Left ventricle myocardium inferior (tissue), 1 donor: ENCODE data around the gene LRRC8D. TPM values are rescaled to one million over a fixed set of nuclear protein-coding genes. Genes with fewer than 3 reads are reported as not detected.

ENCODE experiments used
- DNase-seq: peaks from one replicate; pipeline ENCODE4 v3.0.0-alpha.2; 2020
- H3K27ac ChIP-seq: fragments of 200-600 bp; replicated peaks from 2 replicates; pipeline ENCODE4 v1.8.0; 2021
- H3K27me3 ChIP-seq: fragments of 200-600 bp; 2 replicates; pipeline ENCODE4 v1.8.0; 2021; ENCODE audit warnings: low read depth
- H3K36me3 ChIP-seq: fragments of 200-600 bp; 2 replicates; pipeline ENCODE4 v1.8.0; 2021
- H3K4me1 ChIP-seq: fragments of 200-600 bp; 2 replicates; pipeline ENCODE4 v1.8.0; 2021
- H3K4me3 ChIP-seq: fragments of 200-600 bp; 2 replicates; pipeline ENCODE4 v1.8.0; 2021; ENCODE audit warnings: mild to moderate bottlenecking, moderate library complexity
- H3K9me3 ChIP-seq: fragments of 200-600 bp; replicated peaks from 2 replicates; pipeline ENCODE4 v1.8.0; 2021
- CTCF ChIP-seq: fragments of 200-600 bp; IDR thresholded peaks from 2 replicates; pipeline ENCODE4 v1.8.0; 2021; ENCODE audit warnings: antibody characterized with exemption, mild to moderate bottlenecking, borderline replicate concordance
- intact Hi-C: fragments of 100-400 bp; cut with micrococcal nuclease; formaldehyde crosslinking; loops from one replicate; pipeline ENCODE4 v1.11.0; 2022
- total RNA-seq: library from RNA; stranded (reverse); fragmentation: NEBNext Ultra II Directional; extraction: Animal tissue kit (Norgen Biotek cat#: 25700); gene quantifications from one replicate; pipeline ENCODE4 v1.2.1, GENCODE V29; 2021
- donor health status: DM: no; HTN: yes; CAD: no; lungs with severe emphysema.

Gene LRRC8D
- total RNA-seq, 1 donor from 2014 or later, result 6.4 TPM

- no peak for TF ChIP-seq CTCF
- no peak for DNase-seq
- intact Hi-C loops, result no loop called here
- H3K4me3 ChIP-seq, result no peak overlapping the region
- H3K9me3 ChIP-seq, result no peaks in the 10 kb centered on the region
- peaks cover 14% of the 10 kb centered on the region for H3K4me1 ChIP-seq
- H3K27ac ChIP-seq, result no peak overlapping the region
- no peaks in the 10 kb centered on the region for H3K27me3 ChIP-seq
- H3K36me3 ChIP-seq, result no peaks in the 10 kb centered on the region
These were observed 4.5 kb upstream of the LRRC8D start for GRCh38 chr1:89816366-89816765.

GRCh38 chr1:89821322-89822108 is 683 bp downstream of the LRRC8D start:
- Histone ChIP-seq H3K27me3 (no peaks in the 10 kb centered on the region), H3K36me3 (no peaks in the 10 kb centered on the region), H3K9me3 (no peaks in the 10 kb centered on the region), H3K27ac (peak overlapping the region; percentile 91), H3K4me3 (peak overlapping the region; percentile 90), H3K4me1 (peaks cover 55% of the 10 kb centered on the region)
- peak; percentile 51 for DNase-seq
- no peak for TF ChIP-seq CTCF
- intact Hi-C loops, result no loop called here

- H3K4me3 ChIP-seq, result peak overlapping the region; percentile 90
- no peaks in the 10 kb centered on the region for H3K27me3 ChIP-seq
- H3K4me1 ChIP-seq, result peaks cover 55% of the 10 kb centered on the region
- no peak for TF ChIP-seq CTCF
- intact Hi-C loops, result no loop called here
- H3K27ac ChIP-seq, result peak overlapping the region; percentile 91
- no peaks in the 10 kb centered on the region for H3K36me3 ChIP-seq
- DNase-seq, result peak; percentile 24
- no peaks in the 10 kb centered on the region for H3K9me3 ChIP-seq
These were observed 1.5 kb downstream of the LRRC8D start for GRCh38 chr1:89822109-89822962.

GRCh38 chr1:89822999-89823628 is 2.3 kb downstream of the LRRC8D start:
- TF ChIP-seq CTCF, result no peak
- H3K9me3 ChIP-seq, result no peaks in the 10 kb centered on the region
- H3K4me3 ChIP-seq, result peak overlapping the region; percentile 90
- intact Hi-C loops, result no loop called here
- H3K36me3 ChIP-seq, result no peaks in the 10 kb centered on the region
- peak overlapping the region; percentile 91 for H3K27ac ChIP-seq
- H3K4me1 ChIP-seq, result peaks cover 55% of the 10 kb centered on the region
- no peak for DNase-seq
- H3K27me3 ChIP-seq, result no peaks in the 10 kb centered on the region

GRCh38 chr1:89823679-89824292 is 3.0 kb downstream of the LRRC8D start:
- H3K4me3 ChIP-seq, result peak overlapping the region; percentile 90
- DNase-seq, result no peak
- peak overlapping the region; percentile 62 for H3K27ac ChIP-seq
- intact Hi-C loops, result no loop called here
- TF ChIP-seq CTCF, result no peak
- H3K4me1 ChIP-seq, result peaks cover 55% of the 10 kb centered on the region
- no peaks in the 10 kb centered on the region for H3K36me3 ChIP-seq
- H3K9me3 ChIP-seq, result no peaks in the 10 kb centered on the region
- no peaks in the 10 kb centered on the region for H3K27me3 ChIP-seq
